Activated CD4-positive, alpha-beta memory T cell treated with anti-CD3 and anti-CD28 coated beads, Interleukin-2, amount 10 ng/mL, durations not matched to agents 7 days and 5 days (primary cell): ENCODE measurements around the gene OR10G2. TPM values are rescaled to one million over a fixed set of nuclear protein-coding genes. Genes with fewer than 3 reads are reported as not detected.

Source experiments
- CTCF ChIA-PET: fragments of 350-600 bp; sonication (Branson Sonifier 250); formaldehyde crosslinking; loops from one replicate; lab custom pipeline; 2021; ENCODE audit warnings: antibody characterized with exemption, inconsistent platforms; lab: Charles Lee
- POLR2A ChIA-PET: fragments of 350-600 bp; sonication (Branson Sonifier 250); formaldehyde crosslinking; loops from one replicate; lab custom pipeline; 2021; ENCODE audit warnings: antibody characterized with exemption; lab: Charles Lee
- DNase-seq: peaks from one replicate; pipeline ENCODE4 v3.0.0-alpha.2; 2020
- H3K27ac Mint-ChIP-seq: one replicate; pipeline ENCODE4 v1.8.0; 2021; ENCODE audit warnings: mild to moderate bottlenecking, mixed read lengths
- H3K27me3 Mint-ChIP-seq: one replicate; pipeline ENCODE4 v1.8.0; 2021; ENCODE audit warnings: mixed read lengths
- H3K36me3 Mint-ChIP-seq: one replicate; pipeline ENCODE4 v1.8.0; 2021; ENCODE audit warnings: low read depth, mixed read lengths
- H3K4me1 Mint-ChIP-seq: one replicate; pipeline ENCODE4 v1.8.0; 2021; ENCODE audit warnings: mixed read lengths
- H3K4me3 Mint-ChIP-seq: one replicate; pipeline ENCODE4 v1.8.0; 2021; ENCODE audit warnings: mild to moderate bottlenecking, mixed read lengths
- H3K9me3 Mint-ChIP-seq: one replicate; pipeline ENCODE4 v1.8.0; 2021; ENCODE audit warnings: mixed read lengths
- total RNA-seq, 2 experiments: library from RNA; stranded (reverse); gene quantifications; one replicate each; pipeline ENCODE4 v1.2.3, GENCODE V29; 2021

Gene OR10G2, protein sequence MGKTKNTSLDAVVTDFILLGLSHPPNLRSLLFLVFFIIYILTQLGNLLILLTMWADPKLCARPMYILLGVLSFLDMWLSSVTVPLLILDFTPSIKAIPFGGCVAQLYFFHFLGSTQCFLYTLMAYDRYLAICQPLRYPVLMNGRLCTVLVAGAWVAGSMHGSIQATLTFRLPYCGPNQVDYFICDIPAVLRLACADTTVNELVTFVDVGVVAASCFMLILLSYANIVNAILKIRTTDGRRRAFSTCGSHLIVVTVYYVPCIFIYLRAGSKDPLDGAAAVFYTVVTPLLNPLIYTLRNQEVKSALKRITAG
- total RNA-seq: not detected

DNA sequence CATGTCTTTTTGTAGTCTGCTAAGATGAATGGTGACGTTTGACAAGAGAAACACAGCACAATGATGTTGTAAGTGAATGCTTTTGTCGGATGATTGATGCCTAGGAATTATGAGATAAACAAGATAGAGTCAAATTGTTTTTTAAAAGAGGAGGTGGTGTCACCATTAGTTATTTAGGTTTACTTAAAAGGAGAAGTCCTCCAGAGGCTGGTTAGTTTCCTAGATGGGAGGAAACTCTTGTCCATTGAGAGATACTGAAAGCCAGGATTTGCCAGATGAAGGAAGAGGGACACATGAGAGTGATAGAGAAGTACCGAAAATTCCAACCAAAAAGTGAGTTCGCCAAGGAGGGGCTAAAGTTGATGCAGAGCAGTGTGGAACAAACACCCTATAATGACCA, at the start of gene OR10G2:
Gene OR10G2, minus strand, starts transcription at position 101 of the 400 bp plus-strand sequence. Its CDS starts 98 bp downstream, at position 3.
- Mint-ChIP-seq H3K9me3 (no peaks in the 10 kb centered on the region), H3K4me3 (no peak within 1 kb of the TSS), H3K36me3 (no peaks in the 10 kb centered on the region), H3K27me3 (peaks cover 10% of the 10 kb centered on the region), H3K4me1 (no peaks in the 10 kb centered on the region), H3K27ac (no peak within 1 kb of the TSS)
- POLR2A ChIA-PET: no interaction called here
- CTCF ChIA-PET: no interaction called here
- no peak for DNase-seq

DNA sequence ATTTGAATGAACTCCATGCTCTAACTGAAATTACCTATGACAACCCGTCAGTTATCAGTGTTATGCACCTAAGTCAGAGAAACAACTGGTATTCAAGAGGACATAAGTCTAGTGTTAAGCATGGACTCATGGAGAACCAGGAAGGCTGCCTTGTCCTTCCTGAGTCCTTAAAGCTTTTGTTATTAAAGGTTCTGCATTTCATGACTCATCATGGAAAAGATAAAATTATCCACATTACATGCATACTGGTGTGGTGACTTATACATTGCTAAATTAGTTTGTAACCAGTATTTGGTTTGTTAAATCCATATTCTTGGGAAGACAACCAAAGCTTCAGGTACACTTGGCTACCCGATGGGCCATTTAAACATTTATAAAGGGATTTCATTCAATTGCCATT, 45.3 kb upstream of the OR10G2 start:
- no peak overlapping the region for H3K4me3 Mint-ChIP-seq
- H3K4me1 Mint-ChIP-seq: no peaks in the 10 kb centered on the region
- no peaks in the 10 kb centered on the region for H3K9me3 Mint-ChIP-seq
- POLR2A ChIA-PET: no interaction called here
- H3K36me3 Mint-ChIP-seq: no peaks in the 10 kb centered on the region
- no peak for DNase-seq
- H3K27ac Mint-ChIP-seq: no peak overlapping the region
- CTCF ChIA-PET: no interaction called here
- H3K27me3 Mint-ChIP-seq: peaks cover 32% of the 10 kb centered on the region

DNA sequence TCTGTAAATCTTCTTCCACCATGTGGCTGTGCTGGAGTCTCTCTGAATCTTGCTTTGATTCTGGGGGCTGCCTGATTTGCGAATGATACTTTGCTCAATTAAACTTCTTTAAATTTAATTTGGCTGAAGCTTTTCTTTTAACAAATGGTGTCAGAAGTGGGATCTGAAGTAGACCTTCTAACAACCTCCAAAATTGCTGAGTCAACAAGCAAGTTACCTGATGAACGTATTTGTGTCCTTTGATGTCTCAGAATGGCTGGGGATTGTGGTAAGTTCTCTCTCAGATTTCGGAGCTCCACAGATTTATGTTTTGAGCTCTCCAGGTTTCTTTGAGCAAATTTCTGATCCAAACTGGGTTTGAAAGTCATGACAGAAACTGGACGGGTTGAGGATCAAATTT, 40.8 kb upstream of the OR10G2 start:
- no peak overlapping the region for H3K4me3 Mint-ChIP-seq
- ChIA-PET POLR2A (no interaction called here), CTCF (no interaction called here)
- no peaks in the 10 kb centered on the region for H3K36me3 Mint-ChIP-seq
- DNase-seq: no peak
- H3K27ac Mint-ChIP-seq: no peak overlapping the region
- H3K9me3 Mint-ChIP-seq: no peaks in the 10 kb centered on the region
- no peaks in the 10 kb centered on the region for H3K4me1 Mint-ChIP-seq
- peaks cover 20% of the 10 kb centered on the region for H3K27me3 Mint-ChIP-seq

DNA sequence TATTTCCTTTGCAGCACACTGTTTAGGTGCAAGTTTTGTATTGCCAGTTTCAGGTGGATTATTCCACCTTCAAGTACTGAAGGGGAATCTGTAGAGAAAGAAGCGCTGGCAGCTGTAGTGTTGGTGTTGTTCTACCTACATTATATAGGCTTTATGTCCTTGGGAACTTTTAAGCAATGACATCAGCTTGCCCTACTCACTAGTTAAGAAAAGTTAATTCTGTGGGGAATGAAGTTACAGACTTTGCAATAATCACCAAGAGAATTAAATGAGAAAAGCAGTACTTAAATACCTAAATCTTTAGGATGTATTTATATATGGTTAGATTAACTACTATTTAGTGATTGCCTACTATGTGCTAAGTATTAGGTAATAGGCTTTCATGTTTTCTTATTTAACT, 39.0 kb upstream of the OR10G2 start, which contains the start of gene OR4E1:
Gene OR4E1, minus strand, starts transcription at position 101 of the 400 bp plus-strand sequence. CDS start 2,883 bp downstream, outside the sequence.
- CTCF ChIA-PET: no interaction called here
- no peaks in the 10 kb centered on the region for H3K4me1 Mint-ChIP-seq
- no peaks in the 10 kb centered on the region for H3K9me3 Mint-ChIP-seq
- H3K4me3 Mint-ChIP-seq: no peak within 1 kb of the TSS
- H3K36me3 Mint-ChIP-seq: no peaks in the 10 kb centered on the region
- no peak for DNase-seq
- POLR2A ChIA-PET: no interaction called here
- no peak within 1 kb of the TSS for H3K27ac Mint-ChIP-seq
- H3K27me3 Mint-ChIP-seq: peaks cover 27% of the 10 kb centered on the region

DNA sequence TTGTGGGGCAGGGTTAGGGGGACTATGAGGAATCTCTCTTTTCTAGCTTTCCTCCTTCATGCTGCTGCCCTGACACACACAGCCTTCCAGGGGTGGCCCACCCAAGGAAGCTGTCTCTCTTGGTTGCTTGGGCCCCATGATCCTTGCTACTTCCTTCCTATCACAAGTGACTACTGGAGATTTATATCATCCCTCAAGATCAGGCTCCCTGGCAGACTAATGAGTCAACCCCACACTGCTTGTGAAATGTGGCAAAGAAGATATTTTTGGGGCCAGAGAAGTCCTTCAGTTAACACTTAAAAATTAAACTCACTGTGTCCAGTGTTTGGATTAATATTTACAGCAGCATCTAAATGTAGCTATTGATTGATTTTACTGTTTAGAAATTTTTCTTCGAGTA, 37.4 kb upstream of the OR10G2 start:
- CTCF ChIA-PET: interaction anchor here (1.3 kb wide), 1 partner anchor 38 kb away, joined by 3 read pairs; no protein-coding TSS in a partner anchor
- POLR2A ChIA-PET: no interaction called here
- Mint-ChIP-seq H3K4me1 (no peaks in the 10 kb centered on the region), H3K27me3 (peaks cover 21% of the 10 kb centered on the region), H3K9me3 (no peaks in the 10 kb centered on the region), H3K36me3 (no peaks in the 10 kb centered on the region), H3K4me3 (no peak overlapping the region), H3K27ac (no peak overlapping the region)
- DNase-seq: no peak

DNA sequence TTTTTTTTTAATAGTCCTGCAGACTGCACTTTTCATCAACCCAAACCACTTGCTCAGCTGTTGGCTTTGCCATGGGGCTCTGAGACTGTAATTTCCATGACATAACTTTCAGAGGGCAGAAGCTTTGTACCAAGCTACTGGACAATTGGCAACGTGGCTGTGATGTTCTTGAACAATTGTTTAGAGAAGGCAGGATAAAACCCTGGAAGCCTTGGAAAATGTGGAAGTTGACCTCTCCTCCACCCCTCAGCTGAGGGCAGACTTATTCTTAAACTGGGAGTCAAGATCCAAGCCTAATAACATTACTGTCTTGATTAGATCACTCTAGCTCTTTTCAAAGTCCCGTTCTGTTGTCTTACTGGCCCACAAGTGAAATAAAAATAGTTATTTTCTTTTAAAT, 36.6 kb upstream of the OR10G2 start:
- Mint-ChIP-seq H3K4me3 (no peak overlapping the region), H3K36me3 (no peaks in the 10 kb centered on the region), H3K27me3 (peaks cover 20% of the 10 kb centered on the region), H3K27ac (no peak overlapping the region), H3K4me1 (no peaks in the 10 kb centered on the region), H3K9me3 (no peaks in the 10 kb centered on the region)
- CTCF ChIA-PET: no interaction called here
- no peak for DNase-seq
- POLR2A ChIA-PET: interaction anchor here (0.6 kb wide), 1 partner anchor 14 kb away, joined by 4 read pairs; no protein-coding TSS in a partner anchor

DNA sequence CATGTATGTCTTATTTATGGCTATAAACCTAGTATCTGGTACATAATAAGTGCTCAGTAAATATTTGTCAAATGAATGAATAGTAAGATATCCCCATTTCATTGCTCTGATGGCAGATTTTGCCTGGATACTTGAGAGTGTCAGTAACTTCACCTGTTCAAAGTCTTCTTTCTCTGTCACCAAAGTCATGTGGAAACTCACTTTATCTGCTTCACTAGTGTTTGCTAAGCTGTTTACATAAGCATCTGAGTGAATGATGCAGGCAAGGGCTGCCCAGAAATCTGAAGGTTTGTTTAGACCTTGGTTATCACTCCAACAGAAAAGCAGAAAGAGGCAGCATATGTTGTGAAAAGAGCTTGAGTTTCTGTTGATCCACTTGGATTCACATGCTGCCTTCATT, 34.5 kb upstream of the OR10G2 start:
- Mint-ChIP-seq H3K4me3 (no peak overlapping the region), H3K9me3 (no peaks in the 10 kb centered on the region), H3K4me1 (no peaks in the 10 kb centered on the region), H3K36me3 (no peaks in the 10 kb centered on the region), H3K27me3 (peaks cover 26% of the 10 kb centered on the region), H3K27ac (no peak overlapping the region)
- DNase-seq: no peak
- CTCF ChIA-PET: no interaction called here
- POLR2A ChIA-PET: no interaction called here

DNA sequence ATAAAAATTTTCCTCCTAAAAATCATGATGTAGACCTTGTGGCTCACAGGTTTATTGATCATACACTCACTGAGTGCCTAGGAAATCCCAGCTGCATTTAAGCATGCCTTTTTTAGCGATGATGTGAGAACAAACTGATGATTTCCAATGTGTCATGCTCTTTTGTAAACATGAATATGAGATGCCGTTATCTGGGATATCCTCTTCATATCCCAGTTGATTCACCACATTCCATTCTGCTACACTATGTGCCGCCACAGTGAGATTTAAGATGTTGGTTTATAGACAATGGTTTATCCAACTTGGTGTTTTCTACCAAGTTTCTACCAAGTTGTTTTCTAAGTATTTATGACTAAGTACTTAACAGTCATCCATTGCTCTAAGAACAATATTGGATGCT, 33.6 kb upstream of the OR10G2 start:
- Mint-ChIP-seq H3K4me3 (no peak overlapping the region), H3K4me1 (no peaks in the 10 kb centered on the region), H3K27ac (no peak overlapping the region), H3K9me3 (no peaks in the 10 kb centered on the region), H3K36me3 (no peaks in the 10 kb centered on the region), H3K27me3 (peaks cover 28% of the 10 kb centered on the region)
- CTCF ChIA-PET: no interaction called here
- POLR2A ChIA-PET: no interaction called here
- no peak for DNase-seq

DNA sequence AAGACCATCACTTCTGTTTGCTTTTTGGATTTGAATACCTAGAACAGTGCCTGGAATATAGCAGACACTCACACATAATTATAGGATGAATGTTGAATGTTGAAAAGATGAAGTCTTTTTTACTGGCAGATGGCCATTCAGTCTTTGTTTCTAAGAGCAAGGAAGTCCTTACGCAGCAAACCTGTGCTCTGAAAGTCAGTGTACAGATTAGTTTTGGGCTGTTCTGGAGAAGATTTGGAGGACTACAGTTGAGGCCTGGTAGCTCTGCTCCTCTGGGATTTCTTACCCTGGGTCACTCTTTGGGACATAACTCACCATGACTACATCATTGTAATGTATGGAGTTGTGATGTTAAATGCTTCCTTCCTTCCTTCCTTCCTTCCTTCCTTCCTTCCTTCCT, 22.2 kb upstream of the OR10G2 start:
- no peak for DNase-seq
- H3K27me3 Mint-ChIP-seq: peaks cover 12% of the 10 kb centered on the region
- H3K36me3 Mint-ChIP-seq: no peaks in the 10 kb centered on the region
- ChIA-PET CTCF (no interaction called here), POLR2A (no interaction called here)
- H3K9me3 Mint-ChIP-seq: no peaks in the 10 kb centered on the region
- H3K27ac Mint-ChIP-seq: no peak overlapping the region
- H3K4me1 Mint-ChIP-seq: no peaks in the 10 kb centered on the region
- H3K4me3 Mint-ChIP-seq: no peak overlapping the region

DNA sequence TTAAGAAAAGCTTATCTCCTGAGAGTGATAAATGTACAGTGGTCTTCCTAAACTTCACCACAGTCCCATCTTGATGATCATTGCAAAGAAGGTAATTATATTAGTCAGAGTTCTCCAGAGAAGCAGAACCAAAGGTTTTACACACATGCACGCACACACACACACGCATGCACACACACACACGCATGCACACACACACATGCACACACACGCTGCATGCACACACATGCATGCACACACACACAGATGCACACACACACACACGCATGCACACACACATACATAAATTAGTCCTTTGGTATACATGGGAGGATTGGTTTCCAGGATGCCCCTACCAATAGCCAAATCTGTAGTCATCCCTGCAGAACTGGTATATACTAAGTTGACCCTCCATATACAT, 19.5 kb upstream of the OR10G2 start:
- no peaks in the 10 kb centered on the region for H3K36me3 Mint-ChIP-seq
- H3K4me3 Mint-ChIP-seq: no peak overlapping the region
- H3K9me3 Mint-ChIP-seq: no peaks in the 10 kb centered on the region
- CTCF ChIA-PET: no interaction called here
- H3K27ac Mint-ChIP-seq: no peak overlapping the region
- no peaks in the 10 kb centered on the region for H3K4me1 Mint-ChIP-seq
- no peak for DNase-seq
- POLR2A ChIA-PET: no interaction called here
- H3K27me3 Mint-ChIP-seq: peaks cover 19% of the 10 kb centered on the region

DNA sequence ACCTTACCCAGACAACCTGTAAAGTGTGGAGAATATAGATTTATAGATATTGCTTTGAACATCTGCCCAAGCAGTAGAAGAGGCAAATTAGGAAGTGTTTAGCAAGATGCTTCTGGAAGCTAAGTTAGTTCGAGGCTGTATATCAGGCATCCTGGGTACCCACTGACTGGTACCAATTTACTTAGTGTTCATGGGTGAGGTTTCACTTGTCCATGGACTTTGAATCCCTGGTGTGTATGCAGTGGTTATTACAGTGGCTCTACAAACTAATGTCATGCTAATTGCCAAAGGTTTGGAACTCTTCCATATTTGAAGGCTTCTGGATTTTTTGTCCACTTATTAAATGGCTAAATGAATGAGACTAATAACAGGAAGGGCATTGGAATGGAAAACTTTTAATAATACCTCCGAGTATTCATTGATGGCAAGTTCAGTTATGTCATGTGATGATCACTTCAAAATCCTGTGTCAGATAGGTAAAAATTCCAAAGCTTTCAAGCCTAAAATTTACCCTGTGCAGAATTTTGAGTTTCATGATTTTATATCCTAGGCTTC, 18.7 kb upstream of the OR10G2 start, which contains the start of gene OR4E2:
Gene OR4E2, plus strand, starts transcription at position 505 of the 555 bp plus-strand sequence. CDS start 11,248 bp downstream, outside the sequence.
- Mint-ChIP-seq H3K4me1 (no peaks in the 10 kb centered on the region), H3K27me3 (peaks cover 20% of the 10 kb centered on the region), H3K4me3 (no peak within 1 kb of the TSS), H3K9me3 (no peaks in the 10 kb centered on the region), H3K27ac (no peak within 1 kb of the TSS), H3K36me3 (no peaks in the 10 kb centered on the region)
- CTCF ChIA-PET: interaction anchor here (1.5 kb wide), 1 partner anchor 57 kb away, joined by 3 read pairs; no protein-coding TSS in a partner anchor
- POLR2A ChIA-PET: no interaction called here
- DNase-seq: no peak

DNA sequence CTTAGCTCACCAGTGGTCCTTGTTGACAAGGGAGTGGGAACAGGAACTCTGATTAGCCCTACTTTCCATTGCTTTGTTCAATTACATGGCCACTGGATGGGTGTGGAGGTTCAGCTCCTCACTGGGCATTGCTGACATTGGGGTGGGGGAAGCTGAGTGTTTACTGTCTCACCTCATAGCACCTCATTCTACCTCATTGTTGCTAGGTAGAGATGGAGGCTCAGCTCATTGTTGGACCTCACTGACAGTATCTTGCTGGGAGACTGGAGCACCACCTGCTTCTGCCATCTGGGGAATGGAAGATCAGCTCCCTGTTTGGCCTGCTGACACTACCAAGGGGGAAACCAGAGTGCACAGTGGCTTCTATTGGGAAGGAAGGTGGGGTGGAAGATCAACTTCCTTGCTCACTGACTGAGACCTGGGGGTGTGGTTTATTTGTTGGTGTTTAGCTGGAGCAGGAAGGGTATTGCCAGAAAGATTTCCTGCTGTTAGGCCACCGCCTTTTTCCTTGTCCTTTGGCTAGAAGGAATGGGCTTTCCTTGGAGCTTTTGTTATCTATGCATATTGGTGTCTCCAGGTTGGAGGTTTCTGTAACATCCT, 17.6 kb upstream of the OR10G2 start:
- ChIA-PET CTCF (interaction anchor here (1.5 kb wide), 1 partner anchor 58 kb away, joined by 3 read pairs; no protein-coding TSS in a partner anchor), POLR2A (no interaction called here)
- Mint-ChIP-seq H3K4me3 (no peak overlapping the region), H3K36me3 (no peaks in the 10 kb centered on the region), H3K9me3 (no peaks in the 10 kb centered on the region), H3K27ac (no peak overlapping the region), H3K27me3 (peaks cover 18% of the 10 kb centered on the region), H3K4me1 (no peaks in the 10 kb centered on the region)
- no peak for DNase-seq

DNA sequence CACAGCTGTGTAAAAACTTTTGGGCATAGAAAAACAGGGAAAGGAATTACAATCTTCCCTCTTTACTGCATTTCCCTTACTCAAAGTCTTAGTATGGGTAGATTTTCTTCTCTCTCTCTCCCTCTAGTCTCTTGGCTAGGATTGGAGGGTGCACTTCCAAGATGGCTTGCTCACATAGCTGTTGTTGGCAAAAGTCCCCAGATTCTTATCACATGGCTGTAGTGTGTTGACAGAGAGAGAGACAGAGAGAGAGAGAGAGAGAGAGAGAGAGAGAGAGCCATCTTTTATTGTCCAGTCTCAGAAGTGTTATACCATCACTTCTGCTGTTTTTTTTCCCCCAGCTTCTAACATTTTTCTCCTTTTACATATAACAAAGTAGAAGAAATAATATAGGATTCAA, 12.6 kb upstream of the OR10G2 start:
- H3K36me3 Mint-ChIP-seq: no peaks in the 10 kb centered on the region
- H3K27ac Mint-ChIP-seq: no peak overlapping the region
- ChIA-PET POLR2A (no interaction called here), CTCF (interaction anchor here (0.6 kb wide), 1 partner anchor 8 kb away, joined by 3 read pairs; no protein-coding TSS in a partner anchor)
- H3K27me3 Mint-ChIP-seq: peaks cover 15% of the 10 kb centered on the region
- H3K4me1 Mint-ChIP-seq: no peaks in the 10 kb centered on the region
- H3K9me3 Mint-ChIP-seq: no peaks in the 10 kb centered on the region
- DNase-seq: no peak
- no peak overlapping the region for H3K4me3 Mint-ChIP-seq
